H1 (cell line): ENCODE results near the gene NDC1. TPM values are rescaled to one million over a fixed set of nuclear protein-coding genes. Genes with fewer than 3 reads are reported as not detected.

Source experiments
- ASH2L ChIP-seq: fragments of 200-600, 300-600 bp; sonication (generic); IDR thresholded peaks from one replicate; pipeline ENCODE4 v1.7.1; 2017; ENCODE audit warnings: low read length
- polyA plus RNA-seq, 7 experiments: library from polyadenylated mRNA; depleted of rRNA in 3 of 7; stranded (reverse) in 5 of 7; unstranded in 2 of 7; fragments of >200 nt in 5 of 7; fragments of 200-250 nt in 2 of 7; gene quantifications; 1 replicate in 5 of 7; 2 replicates in 1 of 7; 4 replicates in 1 of 7; pipeline versions ENCODE4 v1.2.1 to v1.2.3, GENCODE V29; 2011 to 2013; ENCODE audit warnings: missing spikeins in 2 of 7, mixed read lengths in 2 of 7
- total RNA-seq: library from RNA; stranded (reverse); fragmentation: NEBNext Ultra II Directional; extraction: Animal tissue kit (Norgen Biotek cat#: 25700); gene quantifications from 2 replicates; pipeline ENCODE4 v1.2.1, GENCODE V29; 2021
- TF ChIP-seq, protein P1 (sequence below): fragments of 300-600 bp; sonication (generic); IDR thresholded peaks from 2 replicates; pipeline ENCODE4 v1.7.1; 2012; ENCODE audit warnings: low read length, moderate library complexity, mild to moderate bottlenecking, inconsistent platforms; ENCODE audit not compliant: insufficient replicate concordance

Gene NDC1
- total and polyA plus RNA-seq, 2 of the 8 experiments (the other 6 are each of a cell fraction or from before 2014, with no cell fraction given) = 62.9 to 66.1 TPM

DNA sequence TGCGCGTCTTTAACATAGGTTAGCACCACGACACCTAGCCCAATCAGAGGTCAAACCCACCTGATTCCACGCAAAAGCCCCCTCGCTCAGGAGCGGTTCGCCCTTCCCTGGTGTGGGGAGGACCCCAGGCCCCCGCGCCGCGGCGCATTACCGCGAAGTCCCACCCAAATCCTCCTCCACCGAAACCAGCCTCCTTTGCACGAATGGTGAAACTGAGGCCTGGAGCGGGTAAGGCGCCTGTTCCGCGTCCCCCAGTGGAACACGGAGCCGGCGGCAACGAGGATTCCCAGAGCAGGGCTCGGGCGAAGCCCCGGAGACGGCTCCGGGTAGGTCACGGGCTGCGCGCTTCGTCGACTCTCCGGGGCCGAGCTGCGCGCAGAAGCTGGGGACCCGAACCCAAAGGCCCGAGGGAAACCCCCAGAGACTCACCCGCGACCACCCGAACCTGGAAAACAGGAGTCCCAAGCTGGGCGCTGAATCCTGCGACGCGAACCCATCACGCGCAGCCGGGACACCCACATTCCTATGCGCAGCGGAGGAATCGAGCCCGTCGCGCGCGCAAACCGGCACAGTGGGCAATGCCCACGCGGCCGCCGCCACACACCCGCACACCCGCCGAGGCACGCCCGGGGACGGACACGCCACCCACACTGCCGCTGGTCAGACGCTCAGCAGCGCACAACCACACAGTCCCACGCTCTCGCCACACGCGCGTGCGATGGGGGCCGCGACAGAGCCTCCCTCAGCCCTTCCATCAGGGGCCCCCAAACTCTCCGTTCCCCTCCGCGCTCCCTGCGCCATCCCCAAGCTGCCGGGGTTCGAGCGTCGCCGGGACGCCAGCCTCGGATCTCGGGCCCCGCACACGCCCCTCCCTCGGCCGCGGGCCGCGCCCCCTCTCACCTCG, 99.6 kb downstream of the NDC1 start (continued):
- TF ChIP-seq, protein P1, sequence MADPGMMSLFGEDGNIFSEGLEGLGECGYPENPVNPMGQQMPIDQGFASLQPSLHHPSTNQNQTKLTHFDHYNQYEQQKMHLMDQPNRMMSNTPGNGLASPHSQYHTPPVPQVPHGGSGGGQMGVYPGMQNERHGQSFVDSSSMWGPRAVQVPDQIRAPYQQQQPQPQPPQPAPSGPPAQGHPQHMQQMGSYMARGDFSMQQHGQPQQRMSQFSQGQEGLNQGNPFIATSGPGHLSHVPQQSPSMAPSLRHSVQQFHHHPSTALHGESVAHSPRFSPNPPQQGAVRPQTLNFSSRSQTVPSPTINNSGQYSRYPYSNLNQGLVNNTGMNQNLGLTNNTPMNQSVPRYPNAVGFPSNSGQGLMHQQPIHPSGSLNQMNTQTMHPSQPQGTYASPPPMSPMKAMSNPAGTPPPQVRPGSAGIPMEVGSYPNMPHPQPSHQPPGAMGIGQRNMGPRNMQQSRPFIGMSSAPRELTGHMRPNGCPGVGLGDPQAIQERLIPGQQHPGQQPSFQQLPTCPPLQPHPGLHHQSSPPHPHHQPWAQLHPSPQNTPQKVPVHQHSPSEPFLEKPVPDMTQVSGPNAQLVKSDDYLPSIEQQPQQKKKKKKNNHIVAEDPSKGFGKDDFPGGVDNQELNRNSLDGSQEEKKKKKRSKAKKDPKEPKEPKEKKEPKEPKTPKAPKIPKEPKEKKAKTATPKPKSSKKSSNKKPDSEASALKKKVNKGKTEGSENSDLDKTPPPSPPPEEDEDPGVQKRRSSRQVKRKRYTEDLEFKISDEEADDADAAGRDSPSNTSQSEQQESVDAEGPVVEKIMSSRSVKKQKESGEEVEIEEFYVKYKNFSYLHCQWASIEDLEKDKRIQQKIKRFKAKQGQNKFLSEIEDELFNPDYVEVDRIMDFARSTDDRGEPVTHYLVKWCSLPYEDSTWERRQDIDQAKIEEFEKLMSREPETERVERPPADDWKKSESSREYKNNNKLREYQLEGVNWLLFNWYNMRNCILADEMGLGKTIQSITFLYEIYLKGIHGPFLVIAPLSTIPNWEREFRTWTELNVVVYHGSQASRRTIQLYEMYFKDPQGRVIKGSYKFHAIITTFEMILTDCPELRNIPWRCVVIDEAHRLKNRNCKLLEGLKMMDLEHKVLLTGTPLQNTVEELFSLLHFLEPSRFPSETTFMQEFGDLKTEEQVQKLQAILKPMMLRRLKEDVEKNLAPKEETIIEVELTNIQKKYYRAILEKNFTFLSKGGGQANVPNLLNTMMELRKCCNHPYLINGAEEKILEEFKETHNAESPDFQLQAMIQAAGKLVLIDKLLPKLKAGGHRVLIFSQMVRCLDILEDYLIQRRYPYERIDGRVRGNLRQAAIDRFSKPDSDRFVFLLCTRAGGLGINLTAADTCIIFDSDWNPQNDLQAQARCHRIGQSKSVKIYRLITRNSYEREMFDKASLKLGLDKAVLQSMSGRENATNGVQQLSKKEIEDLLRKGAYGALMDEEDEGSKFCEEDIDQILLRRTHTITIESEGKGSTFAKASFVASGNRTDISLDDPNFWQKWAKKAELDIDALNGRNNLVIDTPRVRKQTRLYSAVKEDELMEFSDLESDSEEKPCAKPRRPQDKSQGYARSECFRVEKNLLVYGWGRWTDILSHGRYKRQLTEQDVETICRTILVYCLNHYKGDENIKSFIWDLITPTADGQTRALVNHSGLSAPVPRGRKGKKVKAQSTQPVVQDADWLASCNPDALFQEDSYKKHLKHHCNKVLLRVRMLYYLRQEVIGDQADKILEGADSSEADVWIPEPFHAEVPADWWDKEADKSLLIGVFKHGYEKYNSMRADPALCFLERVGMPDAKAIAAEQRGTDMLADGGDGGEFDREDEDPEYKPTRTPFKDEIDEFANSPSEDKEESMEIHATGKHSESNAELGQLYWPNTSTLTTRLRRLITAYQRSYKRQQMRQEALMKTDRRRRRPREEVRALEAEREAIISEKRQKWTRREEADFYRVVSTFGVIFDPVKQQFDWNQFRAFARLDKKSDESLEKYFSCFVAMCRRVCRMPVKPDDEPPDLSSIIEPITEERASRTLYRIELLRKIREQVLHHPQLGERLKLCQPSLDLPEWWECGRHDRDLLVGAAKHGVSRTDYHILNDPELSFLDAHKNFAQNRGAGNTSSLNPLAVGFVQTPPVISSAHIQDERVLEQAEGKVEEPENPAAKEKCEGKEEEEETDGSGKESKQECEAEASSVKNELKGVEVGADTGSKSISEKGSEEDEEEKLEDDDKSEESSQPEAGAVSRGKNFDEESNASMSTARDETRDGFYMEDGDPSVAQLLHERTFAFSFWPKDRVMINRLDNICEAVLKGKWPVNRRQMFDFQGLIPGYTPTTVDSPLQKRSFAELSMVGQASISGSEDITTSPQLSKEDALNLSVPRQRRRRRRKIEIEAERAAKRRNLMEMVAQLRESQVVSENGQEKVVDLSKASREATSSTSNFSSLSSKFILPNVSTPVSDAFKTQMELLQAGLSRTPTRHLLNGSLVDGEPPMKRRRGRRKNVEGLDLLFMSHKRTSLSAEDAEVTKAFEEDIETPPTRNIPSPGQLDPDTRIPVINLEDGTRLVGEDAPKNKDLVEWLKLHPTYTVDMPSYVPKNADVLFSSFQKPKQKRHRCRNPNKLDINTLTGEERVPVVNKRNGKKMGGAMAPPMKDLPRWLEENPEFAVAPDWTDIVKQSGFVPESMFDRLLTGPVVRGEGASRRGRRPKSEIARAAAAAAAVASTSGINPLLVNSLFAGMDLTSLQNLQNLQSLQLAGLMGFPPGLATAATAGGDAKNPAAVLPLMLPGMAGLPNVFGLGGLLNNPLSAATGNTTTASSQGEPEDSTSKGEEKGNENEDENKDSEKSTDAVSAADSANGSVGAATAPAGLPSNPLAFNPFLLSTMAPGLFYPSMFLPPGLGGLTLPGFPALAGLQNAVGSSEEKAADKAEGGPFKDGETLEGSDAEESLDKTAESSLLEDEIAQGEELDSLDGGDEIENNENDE = no peak
- TF ChIP-seq ASH2L = peak; percentile 20
